ENCODE data around the gene MAGI3.

Gene MAGI3

DNA sequence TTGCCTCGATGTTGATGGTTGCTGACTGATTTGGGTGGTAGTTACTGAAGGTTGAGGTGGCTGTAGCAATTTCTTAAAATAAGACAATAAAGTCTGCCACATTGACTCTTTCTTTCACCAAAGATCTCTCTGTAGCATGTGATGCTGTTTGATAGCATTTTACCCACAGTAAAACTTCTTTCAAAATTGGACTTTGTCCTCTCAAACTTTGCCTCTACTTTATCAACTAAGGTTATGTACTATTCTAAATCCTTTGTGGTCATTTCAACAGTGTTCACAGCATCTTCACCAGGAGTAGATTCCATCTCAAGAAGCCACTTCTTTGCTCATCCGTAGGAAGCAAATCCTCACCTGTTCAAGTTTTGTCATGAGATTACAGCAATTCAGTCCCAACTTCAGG lies 275.8 kb downstream of the MAGI3 start:
- Histone ChIP-seq H3K36me3 (ENCODE audit: control insufficient read depth, insufficient read depth, low read length) (no peaks in the 10 kb centered on the region), H3K27me3 (replicated peaks; ENCODE audit: control insufficient read depth, insufficient read depth, low read length) (no peaks in the 10 kb centered on the region), H3K4me3 (replicated peaks; ENCODE audit: low read depth, low read length) (no peak overlapping the region)
- DNase-seq (ENCODE audit: extremely low read depth, insufficient read length) = no peak
- TF ChIP-seq, protein P1, sequence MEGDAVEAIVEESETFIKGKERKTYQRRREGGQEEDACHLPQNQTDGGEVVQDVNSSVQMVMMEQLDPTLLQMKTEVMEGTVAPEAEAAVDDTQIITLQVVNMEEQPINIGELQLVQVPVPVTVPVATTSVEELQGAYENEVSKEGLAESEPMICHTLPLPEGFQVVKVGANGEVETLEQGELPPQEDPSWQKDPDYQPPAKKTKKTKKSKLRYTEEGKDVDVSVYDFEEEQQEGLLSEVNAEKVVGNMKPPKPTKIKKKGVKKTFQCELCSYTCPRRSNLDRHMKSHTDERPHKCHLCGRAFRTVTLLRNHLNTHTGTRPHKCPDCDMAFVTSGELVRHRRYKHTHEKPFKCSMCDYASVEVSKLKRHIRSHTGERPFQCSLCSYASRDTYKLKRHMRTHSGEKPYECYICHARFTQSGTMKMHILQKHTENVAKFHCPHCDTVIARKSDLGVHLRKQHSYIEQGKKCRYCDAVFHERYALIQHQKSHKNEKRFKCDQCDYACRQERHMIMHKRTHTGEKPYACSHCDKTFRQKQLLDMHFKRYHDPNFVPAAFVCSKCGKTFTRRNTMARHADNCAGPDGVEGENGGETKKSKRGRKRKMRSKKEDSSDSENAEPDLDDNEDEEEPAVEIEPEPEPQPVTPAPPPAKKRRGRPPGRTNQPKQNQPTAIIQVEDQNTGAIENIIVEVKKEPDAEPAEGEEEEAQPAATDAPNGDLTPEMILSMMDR (IDR thresholded peaks at IDR 0.05; ENCODE audit: insufficient read depth, low read length, poor library complexity, severe bottlenecking) = no peak

GRCh38 chr1:113669988-113670387 lies 279.7 kb downstream of the MAGI3 start:
- TF ChIP-seq, protein P1 (IDR thresholded peaks at IDR 0.05; ENCODE audit: insufficient read depth, low read length, poor library complexity, severe bottlenecking) = no peak
- no peak for DNase-seq (ENCODE audit: extremely low read depth, insufficient read length)
- Histone ChIP-seq H3K4me3 (replicated peaks; ENCODE audit: low read depth, low read length) (no peak overlapping the region), H3K27me3 (replicated peaks; ENCODE audit: control insufficient read depth, insufficient read depth, low read length) (no peaks in the 10 kb centered on the region), H3K36me3 (ENCODE audit: control insufficient read depth, insufficient read depth, low read length) (no peaks in the 10 kb centered on the region)

DNA sequence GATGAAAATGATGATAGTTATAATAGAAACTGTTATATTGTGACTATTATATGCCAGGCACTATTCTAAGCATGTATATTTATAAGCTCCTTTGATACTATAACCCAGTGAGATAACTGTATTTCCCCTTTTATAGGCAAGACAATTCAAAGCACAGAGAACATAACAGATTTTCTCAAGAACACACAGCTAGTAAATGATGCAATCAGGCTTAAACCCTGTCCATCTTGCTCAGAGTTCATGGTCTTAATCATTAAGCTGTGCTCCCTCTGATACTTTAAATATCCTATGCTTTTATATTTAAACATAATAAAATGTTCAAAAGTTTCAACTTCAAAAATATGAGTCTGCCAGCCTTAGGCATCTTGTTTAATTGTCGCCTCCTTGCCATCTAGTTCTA lies 280.3 kb downstream of the MAGI3 start:
- Histone ChIP-seq H3K36me3 (ENCODE audit: control insufficient read depth, insufficient read depth, low read length) (no peaks in the 10 kb centered on the region), H3K4me3 (replicated peaks; ENCODE audit: low read depth, low read length) (no peak overlapping the region), H3K27me3 (replicated peaks; ENCODE audit: control insufficient read depth, insufficient read depth, low read length) (no peaks in the 10 kb centered on the region)
- TF ChIP-seq, protein P1 (IDR thresholded peaks at IDR 0.05; ENCODE audit: insufficient read depth, low read length, poor library complexity, severe bottlenecking) = no peak
- no peak for DNase-seq (ENCODE audit: extremely low read depth, insufficient read length)

DNA sequence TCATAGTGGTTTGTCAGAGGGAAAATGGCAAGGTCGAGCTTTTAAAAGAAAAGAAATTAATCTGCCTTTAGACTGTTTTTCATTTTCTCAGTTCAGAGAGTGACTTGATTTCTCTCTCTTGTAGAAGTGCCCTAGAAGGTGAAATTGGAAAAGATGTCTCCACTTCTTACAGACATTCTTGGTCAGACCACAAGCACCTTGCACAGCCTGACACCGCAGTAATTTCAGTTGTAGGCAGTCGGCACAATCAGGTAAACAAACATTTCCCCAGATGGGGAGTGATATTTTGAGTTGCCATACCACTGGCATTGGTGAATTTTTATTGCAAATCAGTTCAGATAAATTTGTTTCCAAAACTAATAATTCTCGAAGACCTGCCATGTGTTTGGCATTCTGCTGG lies 282.2 kb downstream of the MAGI3 start:
- Histone ChIP-seq H3K4me3 (replicated peaks; ENCODE audit: low read depth, low read length) (no peak overlapping the region), H3K36me3 (ENCODE audit: control insufficient read depth, insufficient read depth, low read length) (no peaks in the 10 kb centered on the region), H3K27me3 (replicated peaks; ENCODE audit: control insufficient read depth, insufficient read depth, low read length) (no peaks in the 10 kb centered on the region)
- DNase-seq (ENCODE audit: extremely low read depth, insufficient read length) = no peak
- TF ChIP-seq, protein P1 (IDR thresholded peaks at IDR 0.05; ENCODE audit: insufficient read depth, low read length, poor library complexity, severe bottlenecking) = no peak

- TF ChIP-seq, protein P1 (IDR thresholded peaks at IDR 0.05; ENCODE audit: insufficient read depth, low read length, poor library complexity, severe bottlenecking) = no peak
- no peak overlapping the region for H3K4me3 ChIP-seq (replicated peaks; ENCODE audit: low read depth, low read length)
- no peak for DNase-seq (ENCODE audit: extremely low read depth, insufficient read length)
Observed at GRCh38 chr1:113674591-113674990, 284.3 kb downstream of the MAGI3 start.

GRCh38 chr1:113675302-113675701 lies 285.0 kb downstream of the MAGI3 start:
- Histone ChIP-seq H3K4me3 (replicated peaks; ENCODE audit: low read depth, low read length) (no peak overlapping the region), H3K36me3 (ENCODE audit: control insufficient read depth, insufficient read depth, low read length) (no peaks in the 10 kb centered on the region), H3K27me3 (replicated peaks; ENCODE audit: control insufficient read depth, insufficient read depth, low read length) (no peaks in the 10 kb centered on the region)
- DNase-seq (ENCODE audit: extremely low read depth, insufficient read length) = no peak
- TF ChIP-seq, protein P1 (IDR thresholded peaks at IDR 0.05; ENCODE audit: insufficient read depth, low read length, poor library complexity, severe bottlenecking) = no peak

More at GRCh38 chr1:113674591-113674990, 284.3 kb downstream of the MAGI3 start:
- H3K27me3 ChIP-seq (replicated peaks; ENCODE audit: control insufficient read depth, insufficient read depth, low read length) = no peaks in the 10 kb centered on the region
- H3K36me3 ChIP-seq (ENCODE audit: control insufficient read depth, insufficient read depth, low read length) = no peaks in the 10 kb centered on the region
